ENCODE data around the gene RPH3AL. TPM values are rescaled to one million over a fixed set of nuclear protein-coding genes. Genes with fewer than 3 reads are reported as not detected.
A peak's percentile ranks its signal among the peaks of the same experiment; 100 is the strongest.

The RPH3AL gene
- total and polyA plus RNA-seq, 2 of the 8 experiments (the other 6 are each of a cell fraction or from before 2014, with no cell fraction given): 5.6 to 5.8 TPM

DNA sequence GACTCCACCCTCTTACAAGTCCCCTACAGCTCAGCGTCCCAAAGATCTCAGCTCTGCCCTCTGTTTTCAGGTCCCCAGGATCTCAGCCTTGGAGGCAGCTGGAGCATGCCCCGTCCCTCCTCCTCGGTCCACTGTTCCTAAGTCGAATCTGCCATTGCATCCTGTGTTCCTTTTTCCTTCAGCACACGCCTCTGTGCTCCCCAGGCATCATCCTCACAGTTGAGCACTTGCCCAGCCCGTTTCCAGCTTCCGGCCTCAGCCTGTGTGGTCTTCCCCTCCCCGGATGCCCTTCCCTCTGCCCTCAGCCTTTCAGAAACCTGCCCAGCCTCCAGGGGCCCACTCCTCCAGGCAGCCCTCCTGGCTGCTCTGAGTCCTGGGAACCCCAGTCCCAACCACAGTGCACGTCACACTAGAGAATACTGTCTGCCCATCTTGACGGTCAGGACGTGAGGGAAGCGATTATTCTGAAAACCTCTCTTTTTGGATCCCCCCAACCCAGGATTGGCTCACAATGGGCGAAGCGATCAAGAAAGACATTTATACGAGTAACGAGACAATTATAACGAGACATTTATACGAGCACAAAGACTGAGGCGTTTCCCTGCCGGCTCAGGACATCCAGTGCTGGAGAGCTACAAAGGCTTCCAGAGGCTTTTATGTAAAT, 41.4 kb downstream of the RPH3AL start:
- Histone ChIP-seq H3K4me1 (replicated peaks in 1 of 4; ENCODE audit: control insufficient read depth in 3 of 4, insufficient read depth in 4 of 4, low read length in 3 of 4) (peaks cover 4 to 20% (median 15%) of the 10 kb centered on the region in 4 experiments), H4K5ac (ENCODE audit: insufficient read length, low read depth, low read length) (no peak overlapping the region), H3K4ac (replicated peaks; ENCODE audit: insufficient read length, low read depth, low read length) (no peak overlapping the region), H3K14ac (ENCODE audit: insufficient read length) (no peak overlapping the region), H3K23me2 (ENCODE audit: low read depth, low read length) (no peaks in the 10 kb centered on the region), H3K18ac (ENCODE audit: extremely low read depth, low read length) (peak overlapping the region; percentile 83; the same call in 1 of the 2 replicates), H3K27ac (ENCODE audit: low read depth, low read length) (no peak overlapping the region), H2BK20ac (ENCODE audit: low read length) (no peak overlapping the region), H4K91ac (replicated peaks; ENCODE audit: insufficient read length, low read length) (no peak overlapping the region), H4K8ac (ENCODE audit: extremely low read depth, insufficient read depth, low read length) (peak overlapping the region; percentile 20; the same call in 1 of the 2 replicates), H2AFZ (ENCODE audit: low read length) (no peak overlapping the region), H2BK12ac (ENCODE audit: low read depth, low read length) (peak overlapping the region; percentile 90; the same call in 1 of the 2 replicates), H2BK120ac (replicated peaks; ENCODE audit: low read depth, low read length) (no peak overlapping the region), H3K9me3 (ENCODE audit: insufficient read depth in 2 of 2, low read depth in 1 of 2, low read length in 1 of 2) (no peaks in the 10 kb centered on the region), H3K4me3 (ENCODE audit: extremely low read depth in 1 of 4, insufficient read depth in 2 of 4, low read depth in 3 of 4, low read length in 4 of 4) (no peak overlapping the region), H3K27me3 (replicated peaks in 1 of 4; ENCODE audit: control insufficient read depth in 3 of 4, extremely low read depth in 1 of 4, insufficient read depth in 3 of 4, low read length in 3 of 4) (no peaks in the 10 kb centered on the region), H3K36me3 (ENCODE audit: control insufficient read depth in 2 of 4, insufficient read depth in 4 of 4, low read length in 3 of 4) (no peaks in the 10 kb centered on the region), H3K79me2 (ENCODE audit: control insufficient read depth in 1 of 2, insufficient read depth in 2 of 2, low read length in 2 of 2) (no peaks in the 10 kb centered on the region), H2AK5ac (ENCODE audit: low read depth, low read length) (peak overlapping the region; percentile 65; the same call in 1 of the 2 replicates), H3K9ac (replicated peaks in 1 of 4; ENCODE audit: extremely low read depth in 1 of 4, low read depth in 3 of 4, low read length in 3 of 4) (no peak overlapping the region; a peak in 1 of 7 replicates), H3K4me2 (ENCODE audit: insufficient read depth in 1 of 2, low read depth in 2 of 2, low read length in 2 of 2) (peak overlapping the region; percentile 20 to 33; a peak in 3 of 4 replicates), H3K79me1 (ENCODE audit: low read depth, low read length) (no peaks in the 10 kb centered on the region), H3K23ac (ENCODE audit: insufficient read length) (no peak overlapping the region), H4K20me1 (replicated peaks in 1 of 2; ENCODE audit: control insufficient read depth in 1 of 2, insufficient read depth in 2 of 2, low read length in 2 of 2) (no peaks in the 10 kb centered on the region), H3K56ac (replicated peaks; ENCODE audit: insufficient read length, low read depth, low read length) (no peak overlapping the region), H2BK15ac (ENCODE audit: low read length) (0 out of 2 replicates have a peak overlapping the region, but pooled peaks have one; percentile 61), H2BK5ac (ENCODE audit: low read depth, low read length) (peak overlapping the region; percentile 20)
- FAIRE-seq: no peak
- no peak for DNase-seq (ENCODE audit: low read depth in 1 of 2, low spot score in 2 of 2)
- 72% methylated on average over 20 of the region's 20 CpGs; no CpG with 5 or more reads in 1 of the 2 experiments for WGBS, 2 experiments (ENCODE audit: extremely low coverage in 1 of 2, insufficient coverage in 1 of 2, insufficient read length in 1 of 2, insufficient replicate concordance in 2 of 2, low coverage in 1 of 2, low lambda C conversion rate in 2 of 2, missing lambda C conversion rate in 1 of 2)
- ChIA-PET CTCF (ENCODE audit: partially characterized antibody) (interaction anchor here (0.7 to 4.4 kb wide), 15 partner anchors 8 to 162 kb away, joined by 3 to 29 read pairs (median 4); no protein-coding TSS in a partner anchor), POLR2A (ENCODE audit: partially characterized antibody) (interaction anchor here (0.7 to 1.8 kb wide), 4 partner anchors 9 to 33 kb away, joined by 3 to 4 read pairs (median 4); no protein-coding TSS in a partner anchor)
- TF ChIP-seq EGR1 (IDR thresholded peaks at IDR 0.05; ENCODE audit: borderline replicate concordance, low read depth, low read length) (no peak), EP300 (IDR thresholded peaks at IDR 0.05; ENCODE audit: borderline replicate concordance in 1 of 2, low read depth in 2 of 2, low read length in 2 of 2) (no peak), NRF1 (IDR thresholded peaks at IDR 0.05; ENCODE audit: low read depth, low read length) (no peak), SP2 (IDR thresholded peaks at IDR 0.05; ENCODE audit: low read length) (no peak), TAF7 (optimal IDR thresholded peaks at IDR 0.05; ENCODE audit: borderline replicate concordance, low read depth, low read length) (no peak), GTF2F1 (IDR thresholded peaks at IDR 0.05; ENCODE audit: borderline replicate concordance, low read depth, low read length) (no peak), SIRT6 (IDR thresholded peaks at IDR 0.05; ENCODE audit: low read length) (no peak), CBX5 (IDR thresholded peaks at IDR 0.05; ENCODE audit: low read depth, low read length) (no peak), CREB1 (IDR thresholded peaks at IDR 0.05) (no peak), POU5F1 (IDR thresholded peaks at IDR 0.05; ENCODE audit: low read depth, low read length) (no peak)
- TF ChIP-seq, protein P1, sequence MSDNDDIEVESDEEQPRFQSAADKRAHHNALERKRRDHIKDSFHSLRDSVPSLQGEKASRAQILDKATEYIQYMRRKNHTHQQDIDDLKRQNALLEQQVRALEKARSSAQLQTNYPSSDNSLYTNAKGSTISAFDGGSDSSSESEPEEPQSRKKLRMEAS (IDR thresholded peaks at IDR 0.05): no peak
- TF ChIP-seq, protein P2, sequence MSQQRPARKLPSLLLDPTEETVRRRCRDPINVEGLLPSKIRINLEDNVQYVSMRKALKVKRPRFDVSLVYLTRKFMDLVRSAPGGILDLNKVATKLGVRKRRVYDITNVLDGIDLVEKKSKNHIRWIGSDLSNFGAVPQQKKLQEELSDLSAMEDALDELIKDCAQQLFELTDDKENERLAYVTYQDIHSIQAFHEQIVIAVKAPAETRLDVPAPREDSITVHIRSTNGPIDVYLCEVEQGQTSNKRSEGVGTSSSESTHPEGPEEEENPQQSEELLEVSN (IDR thresholded peaks at IDR 0.05): no peak

All from H1 (cell line).